ENCODE results near the gene SMC1B. TPM values are rescaled to one million over a fixed set of nuclear protein-coding genes. Genes with fewer than 3 reads are reported as not detected.

The SMC1B gene
- total RNA-seq, 1 donor from 2014 or later = 0.07 TPM

DNA sequence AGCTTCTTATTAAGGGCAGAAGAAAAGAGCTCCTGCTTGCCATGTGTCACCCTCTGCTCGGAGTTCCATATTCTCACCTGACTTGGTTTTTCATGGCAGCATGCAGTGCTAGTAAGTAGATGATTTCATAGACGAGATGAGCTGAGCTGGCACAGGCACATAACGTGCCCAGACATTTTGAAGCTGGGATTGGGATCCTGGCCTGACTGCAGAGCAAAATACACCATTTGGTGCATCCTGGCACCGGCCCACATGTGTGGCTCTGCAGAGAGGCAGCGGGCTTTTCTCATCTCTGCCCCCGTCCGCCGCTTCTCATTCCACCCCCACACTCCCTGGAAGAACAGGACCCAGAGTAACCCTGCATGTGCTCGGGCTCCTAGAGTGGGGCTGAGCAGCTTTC, 78.9 kb downstream of the SMC1B start:
- peaks cover 15% of the 10 kb centered on the region for H3K4me1 Mint-ChIP-seq (ENCODE audit: unreplicated experiment)
- no peak overlapping the region for H3K27ac Mint-ChIP-seq
- H3K27me3 Mint-ChIP-seq = no peaks in the 10 kb centered on the region
- no peak for DNase-seq (ENCODE audit: extremely low spot score, unreplicated experiment)
- TF ChIP-seq, protein P1, sequence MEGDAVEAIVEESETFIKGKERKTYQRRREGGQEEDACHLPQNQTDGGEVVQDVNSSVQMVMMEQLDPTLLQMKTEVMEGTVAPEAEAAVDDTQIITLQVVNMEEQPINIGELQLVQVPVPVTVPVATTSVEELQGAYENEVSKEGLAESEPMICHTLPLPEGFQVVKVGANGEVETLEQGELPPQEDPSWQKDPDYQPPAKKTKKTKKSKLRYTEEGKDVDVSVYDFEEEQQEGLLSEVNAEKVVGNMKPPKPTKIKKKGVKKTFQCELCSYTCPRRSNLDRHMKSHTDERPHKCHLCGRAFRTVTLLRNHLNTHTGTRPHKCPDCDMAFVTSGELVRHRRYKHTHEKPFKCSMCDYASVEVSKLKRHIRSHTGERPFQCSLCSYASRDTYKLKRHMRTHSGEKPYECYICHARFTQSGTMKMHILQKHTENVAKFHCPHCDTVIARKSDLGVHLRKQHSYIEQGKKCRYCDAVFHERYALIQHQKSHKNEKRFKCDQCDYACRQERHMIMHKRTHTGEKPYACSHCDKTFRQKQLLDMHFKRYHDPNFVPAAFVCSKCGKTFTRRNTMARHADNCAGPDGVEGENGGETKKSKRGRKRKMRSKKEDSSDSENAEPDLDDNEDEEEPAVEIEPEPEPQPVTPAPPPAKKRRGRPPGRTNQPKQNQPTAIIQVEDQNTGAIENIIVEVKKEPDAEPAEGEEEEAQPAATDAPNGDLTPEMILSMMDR (conservative IDR thresholded peaks at IDR 0.05) = no peak
- H3K9me3 Mint-ChIP-seq = no peaks in the 10 kb centered on the region
- H3K4me3 Mint-ChIP-seq = no peak overlapping the region
- peaks cover 22% of the 10 kb centered on the region for H3K36me3 Mint-ChIP-seq

DNA sequence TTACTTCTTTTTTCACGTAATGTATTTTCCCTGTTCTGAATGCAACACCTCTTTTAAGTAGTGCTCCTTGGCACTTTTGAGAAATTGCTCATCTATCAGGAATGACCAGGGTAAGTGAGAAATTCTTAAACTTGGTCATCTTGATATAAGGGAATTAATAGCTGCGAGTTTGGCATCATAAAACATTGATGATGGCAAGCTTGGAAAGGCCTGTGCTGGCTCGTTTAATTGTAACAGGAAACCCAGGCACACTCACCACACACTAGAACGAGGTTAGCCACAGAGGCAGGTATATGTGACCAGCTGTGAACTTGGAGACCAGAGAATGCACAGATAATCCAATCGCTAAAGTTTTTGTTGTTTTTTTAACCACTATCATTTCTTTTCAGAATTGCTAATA, 79.3 kb downstream of the SMC1B start:
- Mint-ChIP-seq H3K27ac (no peak overlapping the region), H3K36me3 (peaks cover 26% of the 10 kb centered on the region), H3K4me1 (ENCODE audit: unreplicated experiment) (peaks cover 15% of the 10 kb centered on the region), H3K9me3 (no peaks in the 10 kb centered on the region), H3K4me3 (no peak overlapping the region), H3K27me3 (no peaks in the 10 kb centered on the region)
- TF ChIP-seq, protein P1 (conservative IDR thresholded peaks at IDR 0.05) = no peak
- no peak for DNase-seq (ENCODE audit: extremely low spot score, unreplicated experiment)

DNA sequence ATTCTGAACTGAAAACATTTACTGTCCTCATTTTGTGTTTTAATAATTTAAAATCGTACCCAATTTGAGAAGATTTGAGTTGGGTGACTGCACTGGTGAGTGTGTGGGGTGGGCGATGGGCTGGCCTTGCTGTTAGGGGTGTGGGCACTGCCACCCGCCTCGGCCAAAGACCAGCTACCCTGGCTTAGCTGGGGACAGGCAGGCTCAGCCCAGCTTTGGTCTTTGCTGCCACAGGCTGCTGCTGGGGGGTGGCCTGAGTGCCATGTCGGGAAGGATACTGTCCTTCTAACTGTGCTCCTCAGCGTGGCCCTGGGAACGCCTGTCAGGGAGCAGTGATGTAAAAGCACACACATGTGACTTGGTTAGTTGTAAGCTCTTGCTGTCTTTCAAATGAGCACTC, 81.4 kb downstream of the SMC1B start:
- Mint-ChIP-seq H3K4me3 (no peak overlapping the region), H3K27me3 (no peaks in the 10 kb centered on the region), H3K36me3 (peaks cover 28% of the 10 kb centered on the region), H3K27ac (no peak overlapping the region), H3K4me1 (ENCODE audit: unreplicated experiment) (peaks cover 11% of the 10 kb centered on the region), H3K9me3 (no peaks in the 10 kb centered on the region)
- no peak for DNase-seq (ENCODE audit: extremely low spot score, unreplicated experiment)
- TF ChIP-seq, protein P1 (conservative IDR thresholded peaks at IDR 0.05) = no peak

DNA sequence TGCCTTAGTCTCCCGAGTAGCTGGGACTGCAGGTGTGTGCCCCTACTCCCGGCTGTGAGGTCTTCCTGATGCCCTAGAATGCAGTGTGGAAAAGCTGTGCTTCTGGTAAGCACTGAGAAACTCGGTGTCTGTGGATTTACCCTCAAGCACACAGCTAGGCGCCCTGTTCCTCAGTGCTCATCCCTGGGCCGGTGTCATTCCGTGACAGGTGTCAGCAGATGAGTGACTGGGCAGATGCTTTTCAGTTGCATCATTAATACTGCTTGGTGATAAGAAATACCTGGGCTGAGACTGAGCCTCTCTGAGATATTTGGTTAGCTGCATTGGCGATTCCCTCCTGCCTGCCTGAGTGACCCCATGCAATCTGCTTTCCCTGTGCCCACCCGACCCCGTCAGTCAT, 81.9 kb downstream of the SMC1B start:
- peaks cover 22% of the 10 kb centered on the region for H3K36me3 Mint-ChIP-seq
- no peaks in the 10 kb centered on the region for H3K27me3 Mint-ChIP-seq
- H3K27ac Mint-ChIP-seq = no peak overlapping the region
- H3K9me3 Mint-ChIP-seq = no peaks in the 10 kb centered on the region
- TF ChIP-seq, protein P1 (conservative IDR thresholded peaks at IDR 0.05) = no peak
- DNase-seq (ENCODE audit: extremely low spot score, unreplicated experiment) = no peak
- H3K4me3 Mint-ChIP-seq = no peak overlapping the region
- H3K4me1 Mint-ChIP-seq (ENCODE audit: unreplicated experiment) = peaks cover 6% of the 10 kb centered on the region

DNA sequence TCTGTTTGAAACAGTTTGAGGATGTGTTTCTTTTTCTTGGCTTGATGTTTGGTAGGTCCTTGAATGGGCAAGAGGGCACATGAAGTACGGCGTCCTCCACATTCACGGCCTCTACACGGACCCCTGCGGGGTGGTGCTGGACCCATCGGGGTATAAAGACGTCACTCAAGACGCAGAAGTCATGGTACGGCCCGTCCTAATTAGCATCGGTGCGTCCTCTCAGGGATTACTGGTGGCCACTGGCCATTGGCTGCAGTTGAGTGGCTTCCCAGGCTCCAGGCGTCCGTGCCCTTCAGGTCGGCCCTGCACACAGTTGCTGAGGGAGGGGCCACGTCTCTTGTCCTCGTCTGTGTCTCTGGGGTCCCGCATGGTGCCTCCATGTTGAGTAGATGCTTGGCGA, 82.9 kb downstream of the SMC1B start:
- TF ChIP-seq, protein P1 (conservative IDR thresholded peaks at IDR 0.05) = no peak
- no peaks in the 10 kb centered on the region for H3K9me3 Mint-ChIP-seq

DNA sequence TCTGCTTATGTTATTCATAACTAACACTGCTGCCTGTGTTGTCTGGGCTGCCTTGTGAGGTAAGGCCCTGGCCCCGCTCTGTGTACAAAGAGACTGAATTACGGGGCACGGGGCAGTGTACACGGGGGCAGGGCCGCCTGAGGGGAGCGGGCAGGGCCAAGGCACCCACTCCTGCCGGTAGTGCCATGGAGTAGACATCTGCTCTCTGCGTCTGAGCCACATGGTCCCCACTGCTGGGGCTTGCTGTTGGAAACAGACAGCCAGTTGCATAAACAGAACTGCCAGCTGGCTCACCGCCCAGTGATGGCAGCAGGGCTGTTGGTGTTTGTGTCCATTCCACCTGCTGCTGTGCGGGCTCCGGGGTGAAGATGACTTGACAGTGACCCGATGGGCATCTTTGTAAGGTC, 83.9 kb downstream of the SMC1B start:
- no peaks in the 10 kb centered on the region for H3K27me3 Mint-ChIP-seq
- TF ChIP-seq, protein P1 (conservative IDR thresholded peaks at IDR 0.05) = no peak
- DNase-seq (ENCODE audit: extremely low spot score, unreplicated experiment) = no peak
- peaks cover 25% of the 10 kb centered on the region for H3K36me3 Mint-ChIP-seq
- H3K4me1 Mint-ChIP-seq (ENCODE audit: unreplicated experiment) = no peaks in the 10 kb centered on the region
- H3K9me3 Mint-ChIP-seq = no peaks in the 10 kb centered on the region
- no peak overlapping the region for H3K4me3 Mint-ChIP-seq
- no peak overlapping the region for H3K27ac Mint-ChIP-seq

More for the DNA sequence above, 82.9 kb downstream of the SMC1B start:
- DNase-seq (ENCODE audit: extremely low spot score, unreplicated experiment) = no peak
- peaks cover 24% of the 10 kb centered on the region for H3K36me3 Mint-ChIP-seq
- no peaks in the 10 kb centered on the region for H3K4me1 Mint-ChIP-seq (ENCODE audit: unreplicated experiment)
- H3K4me3 Mint-ChIP-seq = no peak overlapping the region
- H3K27me3 Mint-ChIP-seq = no peaks in the 10 kb centered on the region
- H3K27ac Mint-ChIP-seq = no peak overlapping the region

Measured in type B pancreatic cell (in vitro differentiated cells).